H1 (cell line): ENCODE data around the gene NUB1. TPM values are rescaled to one million over a fixed set of nuclear protein-coding genes. Genes with fewer than 3 reads are reported as not detected.

Experiments used
- CTCF ChIA-PET: fragments of 300-600 bp; sonication (Branson Sonifier 250); formaldehyde crosslinking; loops from one replicate; lab custom pipeline; 2021; ENCODE audit not compliant: partially characterized antibody; lab: Charles Lee
- POLR2A ChIA-PET: fragments of 300-600 bp; sonication (Branson Sonifier 250); formaldehyde crosslinking; loops from one replicate; lab custom pipeline; 2021; ENCODE audit warnings: inconsistent platforms; ENCODE audit not compliant: partially characterized antibody; lab: Charles Lee
- DNase-seq, 2 experiments: peaks; one replicate each; pipeline versions ENCODE4 v3.0.0 to v3.0.0-alpha.2; 2010 to 2022; ENCODE audit warnings: low spot score in 2 of 2, low read depth in 1 of 2, mixed read lengths in 1 of 2
- FAIRE-seq: peaks from 2 replicates; lab custom pipeline; 2011; peaks lifted over from hg19 to GRCh38; lab: Jason Lieb, UNC
- H2AFZ ChIP-seq: 2 replicates; pipeline ENCODE4 v1.8.1; 2012; ENCODE audit warnings: low read length, inconsistent platforms
- H2AK5ac ChIP-seq: 2 replicates; pipeline ENCODE4 v1.6.1; 2013; ENCODE audit warnings: low read depth, low read length
- H2BK120ac ChIP-seq: replicated peaks from 2 replicates; pipeline ENCODE3; 2013; ENCODE audit warnings: low read depth, low read length, inconsistent platforms
- H2BK12ac ChIP-seq: 2 replicates; pipeline ENCODE4 v1.6.1; 2013; ENCODE audit warnings: low read depth, low read length
- H2BK15ac ChIP-seq: 2 replicates; pipeline ENCODE4 v1.6.1; 2013; ENCODE audit warnings: low read length
- H2BK20ac ChIP-seq: 2 replicates; pipeline ENCODE4 v1.6.1; 2013; ENCODE audit warnings: low read length
- H2BK5ac ChIP-seq: 2 replicates; pipeline ENCODE4 v1.6.1; 2013; ENCODE audit warnings: low read depth, low read length
- H3K14ac ChIP-seq: 2 replicates; pipeline ENCODE4 v1.6.1; 2013; ENCODE audit warnings: inconsistent platforms; ENCODE audit not compliant: insufficient read length
- H3K18ac ChIP-seq: 2 replicates; pipeline ENCODE4 v1.6.1; 2013; ENCODE audit warnings: low read length; ENCODE audit errors: extremely low read depth
- H3K23ac ChIP-seq: 2 replicates; pipeline ENCODE4 v1.6.1; 2013; ENCODE audit warnings: inconsistent platforms; ENCODE audit not compliant: insufficient read length
- H3K23me2 ChIP-seq: 2 replicates; pipeline ENCODE4 v1.6.1; 2013; ENCODE audit warnings: low read depth, low read length
- H3K27ac ChIP-seq: 2 replicates; pipeline ENCODE4 v1.6.1; 2011; ENCODE audit warnings: low read depth, low read length, inconsistent platforms
- H3K27me3 ChIP-seq, 4 experiments: replicated peaks in 1 of 4; 1 replicate in 1 of 4; 2 replicates in 3 of 4; pipeline versions ENCODE4 v1.6.1 to v1.8.1; 2011 to 2013; ENCODE audit warnings: low read length in 3 of 4, mild to moderate bottlenecking in 3 of 4, inconsistent platforms in 2 of 4, mixed read lengths in 2 of 4, moderate library complexity in 1 of 4; ENCODE audit not compliant: control insufficient read depth in 3 of 4, insufficient read depth in 3 of 4; ENCODE audit errors: extremely low read depth in 1 of 4
- H3K36me3 ChIP-seq, 4 experiments: 2 replicates each; pipeline versions ENCODE4 v1.6.1 to v1.8.1; 2011 to 2013; ENCODE audit warnings: mild to moderate bottlenecking in 4 of 4, low read length in 3 of 4, moderate library complexity in 2 of 4, control low read depth in 1 of 4, inconsistent platforms in 1 of 4; ENCODE audit not compliant: insufficient read depth in 4 of 4, control insufficient read depth in 2 of 4
- H3K4ac ChIP-seq: replicated peaks from 2 replicates; pipeline ENCODE3; 2013; ENCODE audit warnings: low read length, low read depth, mixed read lengths, inconsistent platforms; ENCODE audit not compliant: insufficient read length
- H3K4me1 ChIP-seq, 4 experiments: replicated peaks in 1 of 4; 1 replicate in 1 of 4; 2 replicates in 3 of 4; pipeline versions ENCODE4 v1.6.1 to v1.8.1; 2011 to 2013; ENCODE audit warnings: low read length in 3 of 4, inconsistent platforms in 2 of 4, mixed read lengths in 1 of 4; ENCODE audit not compliant: insufficient read depth in 4 of 4, control insufficient read depth in 3 of 4
- H3K4me2 ChIP-seq, 2 experiments: 2 replicates each; pipeline versions ENCODE4 v1.6.1 to v1.8.1; 2011 to 2013; ENCODE audit warnings: low read depth in 2 of 2, low read length in 2 of 2, control low read depth in 1 of 2, inconsistent platforms in 1 of 2, mild to moderate bottlenecking in 1 of 2; ENCODE audit not compliant: insufficient read depth in 1 of 2
- H3K4me3 ChIP-seq, 4 experiments: fragments of 200-600, 300-600 bp in 1 of 4; sonication (generic), shearing (Covaris generic), sonication (Bioruptor Twin) in 1 of 4; 2 replicates each; pipeline versions ENCODE4 v1.5.1 to v1.8.1; 2011 to 2016; ENCODE audit warnings: low read length in 4 of 4, low read depth in 3 of 4, control low read depth in 2 of 4, inconsistent platforms in 2 of 4, mild to moderate bottlenecking in 2 of 4, mixed read lengths in 1 of 4, moderate library complexity in 1 of 4; ENCODE audit not compliant: insufficient read depth in 2 of 4; ENCODE audit errors: extremely low read depth in 1 of 4
- H3K56ac ChIP-seq: replicated peaks from 2 replicates; pipeline ENCODE3; 2013; ENCODE audit warnings: low read depth, mild to moderate bottlenecking, mixed read lengths, low read length, inconsistent platforms; ENCODE audit not compliant: insufficient read length
- H3K79me1 ChIP-seq: 2 replicates; pipeline ENCODE4 v1.6.1; 2013; ENCODE audit warnings: low read depth, low read length, control low read depth
- H3K79me2 ChIP-seq, 2 experiments: 2 replicates each; pipeline versions ENCODE4 v1.6.1 to v1.8.1; 2012 to 2013; ENCODE audit warnings: low read length in 2 of 2, mild to moderate bottlenecking in 2 of 2, inconsistent platforms in 1 of 2; ENCODE audit not compliant: insufficient read depth in 2 of 2, control insufficient read depth in 1 of 2
- H3K9ac ChIP-seq, 4 experiments: replicated peaks in 1 of 4; 1 replicate in 1 of 4; 2 replicates in 3 of 4; pipeline versions ENCODE4 v1.6.1 to v1.8.1; 2011 to 2013; ENCODE audit warnings: low read depth in 3 of 4, low read length in 3 of 4, control low read depth in 2 of 4, mild to moderate bottlenecking in 2 of 4, moderate library complexity in 2 of 4, inconsistent platforms in 1 of 4; ENCODE audit errors: extremely low read depth in 1 of 4
- H3K9me3 ChIP-seq, 2 experiments: 2 replicates each; pipeline versions ENCODE4 v1.6.1 to v1.8.1; 2012 to 2013; ENCODE audit warnings: mild to moderate bottlenecking in 2 of 2, moderate library complexity in 2 of 2, control low read depth in 1 of 2, inconsistent platforms in 1 of 2, low read depth in 1 of 2, low read length in 1 of 2, mixed read lengths in 1 of 2; ENCODE audit not compliant: insufficient read depth in 2 of 2
- H4K20me1 ChIP-seq, 2 experiments: replicated peaks in 1 of 2; 2 replicates each; pipeline versions ENCODE3 to v1.8.1; 2011 to 2013; ENCODE audit warnings: inconsistent platforms in 2 of 2, low read length in 2 of 2, mild to moderate bottlenecking in 1 of 2; ENCODE audit not compliant: insufficient read depth in 2 of 2, control insufficient read depth in 1 of 2
- H4K5ac ChIP-seq: 2 replicates; pipeline ENCODE4 v1.6.1; 2013; ENCODE audit warnings: low read length, low read depth, mixed read lengths, inconsistent platforms; ENCODE audit not compliant: insufficient read length
- H4K8ac ChIP-seq: 2 replicates; pipeline ENCODE4 v1.8.0; 2013; ENCODE audit warnings: mild to moderate bottlenecking, moderate library complexity, low read length, inconsistent platforms; ENCODE audit not compliant: insufficient read depth; ENCODE audit errors: extremely low read depth
- H4K91ac ChIP-seq: replicated peaks from 2 replicates; pipeline ENCODE3; 2013; ENCODE audit warnings: low read length, mixed read lengths, inconsistent platforms; ENCODE audit not compliant: insufficient read length
- BCL11A ChIP-seq, 2 experiments: IDR thresholded peaks; one replicate each; pipeline ENCODE4 v1.6.1; 2011; ENCODE audit warnings: low read depth in 2 of 2, low read length in 2 of 2, mild to moderate bottlenecking in 2 of 2
- CREB1 ChIP-seq: IDR thresholded peaks from 2 replicates; pipeline ENCODE4 v1.6.1; 2012; ENCODE audit warnings: inconsistent platforms
- E2F6 ChIP-seq: IDR thresholded peaks from 2 replicates; pipeline ENCODE4 v1.6.1; 2012; ENCODE audit warnings: inconsistent platforms
- HDAC6 ChIP-seq: IDR thresholded peaks from one replicate; pipeline ENCODE4 v1.7.1; 2012; ENCODE audit warnings: low read depth, mild to moderate bottlenecking, inconsistent platforms, low read length, moderate library complexity
- MAX ChIP-seq: IDR thresholded peaks from 2 replicates; pipeline ENCODE4 v1.6.1; 2012; ENCODE audit warnings: inconsistent platforms
- RXRA ChIP-seq: IDR thresholded peaks from 2 replicates; pipeline ENCODE4 v1.6.1; 2011; ENCODE audit warnings: low read depth, mild to moderate bottlenecking, low read length, moderate library complexity; ENCODE audit not compliant: insufficient read depth
- SIN3A ChIP-seq, 2 experiments: IDR thresholded peaks in 1 of 2; conservative IDR thresholded peaks in 1 of 2; 2 replicates each; pipeline ENCODE4 v1.6.1; 2011 to 2012; ENCODE audit warnings: low read length in 2 of 2, improper control_type of control experiment in 1 of 2, low read depth in 1 of 2, mild to moderate bottlenecking in 1 of 2
- TCF12 ChIP-seq: IDR thresholded peaks from 2 replicates; pipeline ENCODE4 v1.6.1; 2011; ENCODE audit warnings: low read depth, mild to moderate bottlenecking, low read length
- WGBS, 2 experiments: shearing (Covaris generic) in 1 of 2; methylation state at CpG; one replicate each; pipeline versions ENCODE4 v1.1.6 to v1.1.7; 2013 to 2015; ENCODE audit warnings: low lambda C conversion rate in 2 of 2, mixed read lengths in 2 of 2, inconsistent platforms in 1 of 2, low coverage in 1 of 2, missing lambda C conversion rate in 1 of 2; ENCODE audit not compliant: insufficient replicate concordance in 2 of 2, insufficient coverage in 1 of 2, insufficient read length in 1 of 2; ENCODE audit errors: extremely low coverage in 1 of 2, missing lambda C conversion rate in 1 of 2; 5-methylcytosine and 5-hydroxymethylcytosine counted together
- polyA plus RNA-seq, 7 experiments: library from polyadenylated mRNA; depleted of rRNA in 3 of 7; stranded (reverse) in 5 of 7; unstranded in 2 of 7; fragments of >200 nt in 5 of 7; fragments of 200-250 nt in 2 of 7; gene quantifications; 1 replicate in 5 of 7; 2 replicates in 1 of 7; 4 replicates in 1 of 7; pipeline versions ENCODE4 v1.2.1 to v1.2.3, GENCODE V29; 2011 to 2013; ENCODE audit warnings: missing spikeins in 2 of 7, mixed read lengths in 2 of 7
- total RNA-seq: library from RNA; stranded (reverse); fragmentation: NEBNext Ultra II Directional; extraction: Animal tissue kit (Norgen Biotek cat#: 25700); gene quantifications from 2 replicates; pipeline ENCODE4 v1.2.1, GENCODE V29; 2021

NUB1 gene
- total and polyA plus RNA-seq, 2 of the 8 experiments (the other 6 are each of a cell fraction or from before 2014, with no cell fraction given): 22.1 to 43.5 TPM

- no peak overlapping the region for H4K5ac ChIP-seq
- H3K4me2 ChIP-seq: no peak overlapping the region
- no peaks in the 10 kb centered on the region for H3K36me3 ChIP-seq
- peaks cover 5 to 7% of the 10 kb centered on the region in 2 experiments; a peak in 2 of 4 replicates for H3K9me3 ChIP-seq
- no peaks in the 10 kb centered on the region for H3K27me3 ChIP-seq
- no peak overlapping the region for H3K4ac ChIP-seq
- FAIRE-seq: no peak
- CTCF ChIA-PET: interaction anchor here (1.0 kb wide), 1 partner anchor 26 kb away, joined by 5 read pairs; no protein-coding TSS in a partner anchor
- no peak overlapping the region for H3K56ac ChIP-seq
- no peak for TF ChIP-seq RXRA
- no peak for TF ChIP-seq SIN3A (conservative IDR thresholded peaks at IDR 0.05 in 1 of 2, IDR thresholded peaks at IDR 0.05 in 1 of 2; ENCODE audit: low read depth in 1 of 2, low read length in 2 of 2)
- TF ChIP-seq BCL11A (IDR thresholded peaks at IDR 0.05; ENCODE audit: low read depth in 2 of 2, low read length in 2 of 2): no peak
- no peak for TF ChIP-seq E2F6
- TF ChIP-seq HDAC6: no peak
- TF ChIP-seq TCF12: no peak
- TF ChIP-seq MAX: no peak
- TF ChIP-seq CREB1: no peak
- no peak overlapping the region for H3K27ac ChIP-seq
- H3K9ac ChIP-seq: no peak overlapping the region
- H3K23ac ChIP-seq: no peak overlapping the region
- H2BK12ac ChIP-seq: no peak overlapping the region
- H4K8ac ChIP-seq: no peak overlapping the region
- H3K23me2 ChIP-seq: no peaks in the 10 kb centered on the region
- H2AK5ac ChIP-seq: no peak overlapping the region
- no peak for DNase-seq
- 85% methylated on average over 5 of the region's 5 CpGs; no CpG with 5 or more reads in 1 of the 2 experiments for WGBS, 2 experiments
- H3K14ac ChIP-seq: no peak overlapping the region
- H3K18ac ChIP-seq: no peak overlapping the region
- POLR2A ChIA-PET: no interaction called here
- no peaks in the 10 kb centered on the region for H3K79me2 ChIP-seq
- no peak overlapping the region for H2AFZ ChIP-seq
- H2BK15ac ChIP-seq: no peak overlapping the region
- H2BK5ac ChIP-seq: no peak overlapping the region
- no peaks in the 10 kb centered on the region for H3K79me1 ChIP-seq
- no peak overlapping the region for H3K4me3 ChIP-seq
- no peak overlapping the region for H2BK120ac ChIP-seq
- peaks cover 3 to 13% (median 8%) of the 10 kb centered on the region in 4 experiments for H3K4me1 ChIP-seq
- no peaks in the 10 kb centered on the region for H4K20me1 ChIP-seq
- H2BK20ac ChIP-seq: no peak overlapping the region
- no peak overlapping the region for H4K91ac ChIP-seq
These were observed 83.2 kb downstream of the NUB1 start for GRCh38 chr7:151424799-151425198.
